Activated gamma-delta T cell treated with Interleukin-2 at 50 U/mL for 16 hours (primary cell): ENCODE measurements around the gene CORO2A.

Experiments
- DNase-seq: peaks from one replicate; pipeline ENCODE4 v3.0.0-alpha.2; 2020

Gene CORO2A

GRCh38 chr9:98219364-98219716 lies 26.9 kb upstream of the CORO2A start:
- DNase-seq = no peak

GRCh38 chr9:98218562-98219363 lies 26.3 kb upstream of the CORO2A start:
- no peak for DNase-seq

- no peak for DNase-seq
These were observed 24.8 kb upstream of the CORO2A start for GRCh38 chr9:98217255-98217654.

GRCh38 chr9:98216391-98216790 lies 24.0 kb upstream of the CORO2A start:
- DNase-seq = no peak

GRCh38 chr9:98215821-98216220 lies 23.4 kb upstream of the CORO2A start:
- peak; percentile 18 for DNase-seq

- no peak for DNase-seq
These were observed 22.8 kb upstream of the CORO2A start for GRCh38 chr9:98215271-98215670.

- DNase-seq = no peak
These were observed 22.4 kb upstream of the CORO2A start for GRCh38 chr9:98214811-98215210.

- DNase-seq = no peak
These were observed 18.8 kb upstream of the CORO2A start for GRCh38 chr9:98211260-98211659.

GRCh38 chr9:98210435-98210834 lies 18.0 kb upstream of the CORO2A start:
- DNase-seq = no peak

- DNase-seq = no peak
These were observed 17.1 kb upstream of the CORO2A start for GRCh38 chr9:98209530-98209929.

GRCh38 chr9:98208635-98209034 lies 16.2 kb upstream of the CORO2A start:
- no peak for DNase-seq

GRCh38 chr9:98207606-98208005 lies 15.2 kb upstream of the CORO2A start:
- DNase-seq = no peak

- DNase-seq = no peak
These were observed 14.3 kb upstream of the CORO2A start for GRCh38 chr9:98206754-98207153.

- DNase-seq = no peak
These were observed 12.3 kb upstream of the CORO2A start for GRCh38 chr9:98204692-98205091.

- DNase-seq = no peak
These were observed 10.7 kb upstream of the CORO2A start for GRCh38 chr9:98203153-98203552.

GRCh38 chr9:98202252-98202651 lies 9.8 kb upstream of the CORO2A start:
- DNase-seq = no peak

- DNase-seq = no peak
These were observed 9.3 kb upstream of the CORO2A start for GRCh38 chr9:98201749-98202148.

GRCh38 chr9:98201102-98201501 lies 8.7 kb upstream of the CORO2A start:
- DNase-seq = no peak

- DNase-seq = no peak
These were observed 7.1 kb upstream of the CORO2A start for GRCh38 chr9:98199388-98200033.

GRCh38 chr9:98195671-98196070 lies 3.2 kb upstream of the CORO2A start:
- DNase-seq = no peak

- no peak for DNase-seq
These were observed 1.0 kb upstream of the CORO2A start for GRCh38 chr9:98193336-98193944.

GRCh38 chr9:98191671-98192502 lies 550 bp downstream of the CORO2A start:
- peak; percentile 41 for DNase-seq

GRCh38 chr9:98191181-98191608 lies 1.2 kb downstream of the CORO2A start:
- no peak for DNase-seq
